Cardiac septum (tissue), 1 donor: Measurements from ENCODE around the gene MRPS6. TPM values are rescaled to one million over a fixed set of nuclear protein-coding genes. Genes with fewer than 3 reads are reported as not detected.

Experiments
- DNase-seq: peaks from one replicate; pipeline ENCODE4 v3.0.0-alpha.2; 2020; ENCODE audit warnings: low spot score
- intact Hi-C: fragments of 100-400 bp; cut with DNase I; formaldehyde crosslinking; loops from one replicate; pipeline ENCODE4 v1.14.0; 2022
- total RNA-seq: library from RNA; stranded (reverse); fragmentation: NEBNext Ultra II Directional; extraction: Animal tissue kit (Norgen Biotek cat#: 25700); gene quantifications from one replicate; pipeline ENCODE4 v1.2.1, GENCODE V29; 2021
- donor health status: DM: no; HTN: no; CAD: no.

MRPS6 gene
- total RNA-seq, 1 donor from 2014 or later: 30.2 TPM

- no peak for DNase-seq
- intact Hi-C loops: no loop called here
These were observed 84.1 kb downstream of the MRPS6 start for GRCh38 chr21:34157521-34157920.

- no peak for DNase-seq
- intact Hi-C loops: no loop called here
These were observed 85.8 kb downstream of the MRPS6 start for GRCh38 chr21:34158866-34159835.

- intact Hi-C loops: no loop called here
- no peak for DNase-seq
These were observed 93.1 kb downstream of the MRPS6 start for GRCh38 chr21:34166468-34166867.

GRCh38 chr21:34170886-34171285 is 97.5 kb downstream of the MRPS6 start:
- no peak for DNase-seq
- intact Hi-C loops: no loop called here

GRCh38 chr21:34174470-34174869 is 101.1 kb downstream of the MRPS6 start:
- no peak for DNase-seq
- intact Hi-C loops: no loop called here

- intact Hi-C loops: no loop called here
- DNase-seq: no peak
These were observed 103.1 kb downstream of the MRPS6 start for GRCh38 chr21:34176448-34176847.

GRCh38 chr21:34177919-34178567 is 104.7 kb downstream of the MRPS6 start:
- DNase-seq: no peak
- intact Hi-C loops: no loop called here

GRCh38 chr21:34179204-34179935 is 106.0 kb downstream of the MRPS6 start:
- DNase-seq: no peak
- intact Hi-C loops: no loop called here

- intact Hi-C loops: no loop called here
- DNase-seq: no peak
These were observed 107.0 kb downstream of the MRPS6 start for GRCh38 chr21:34180407-34180806.

GRCh38 chr21:34180826-34181359 is 107.5 kb downstream of the MRPS6 start:
- no peak for DNase-seq
- intact Hi-C loops: no loop called here

- DNase-seq: no peak
- intact Hi-C loops: no loop called here
These were observed 108.2 kb downstream of the MRPS6 start for GRCh38 chr21:34181431-34182039.

- intact Hi-C loops: no loop called here
These were observed 109.1 kb downstream of the MRPS6 start for GRCh38 chr21:34182436-34182835.

GRCh38 chr21:34183331-34183928 is 110.1 kb downstream of the MRPS6 start:
- intact Hi-C loops: no loop called here
- DNase-seq: no peak

More at GRCh38 chr21:34182436-34182835, 109.1 kb downstream of the MRPS6 start:
- DNase-seq: no peak

GRCh38 chr21:34184232-34184631 is 110.9 kb downstream of the MRPS6 start:
- intact Hi-C loops: no loop called here
- DNase-seq: no peak

GRCh38 chr21:34185026-34185750 is 111.8 kb downstream of the MRPS6 start:
- intact Hi-C loops: no loop called here
- no peak for DNase-seq

GRCh38 chr21:34186109-34186719 is 112.8 kb downstream of the MRPS6 start:
- DNase-seq: no peak
- intact Hi-C loops: no loop called here

GRCh38 chr21:34187935-34188334 is 114.6 kb downstream of the MRPS6 start:
- intact Hi-C loops: no loop called here

GRCh38 chr21:34189506-34189905 is 116.1 kb downstream of the MRPS6 start:
- DNase-seq: no peak
- intact Hi-C loops: no loop called here

More at GRCh38 chr21:34187935-34188334, 114.6 kb downstream of the MRPS6 start:
- DNase-seq: no peak
